Measurements from ENCODE around the gene GREB1.

The GREB1 gene

GRCh38 chr2:11612553-11613215 lies 78.8 kb downstream of the GREB1 start:
- DNase-seq, result no peak

- no peak for DNase-seq
Observed at GRCh38 chr2:11613297-11613696, 79.5 kb downstream of the GREB1 start.

GRCh38 chr2:11615209-11615608 lies 81.4 kb downstream of the GREB1 start:
- DNase-seq, result no peak

- no peak for DNase-seq
Observed at GRCh38 chr2:11616097-11616687, 82.3 kb downstream of the GREB1 start.

GRCh38 chr2:11616851-11617415 lies 83.1 kb downstream of the GREB1 start:
- no peak for DNase-seq

- DNase-seq, result no peak
Observed at GRCh38 chr2:11617527-11617926, 83.7 kb downstream of the GREB1 start.

- DNase-seq, result no peak
Observed at GRCh38 chr2:11617984-11618707, 84.3 kb downstream of the GREB1 start.

GRCh38 chr2:11618708-11619062 lies 84.8 kb downstream of the GREB1 start:
- no peak for DNase-seq

- DNase-seq, result no peak
Observed at GRCh38 chr2:11621410-11621809, 87.6 kb downstream of the GREB1 start.

- no peak for DNase-seq
Observed at GRCh38 chr2:11622611-11623010, 88.8 kb downstream of the GREB1 start.

- no peak for DNase-seq
Observed at GRCh38 chr2:11624893-11625292, 91.0 kb downstream of the GREB1 start.

GRCh38 chr2:11625671-11626070 lies 91.8 kb downstream of the GREB1 start:
- no peak for DNase-seq

GRCh38 chr2:11628675-11629074 lies 94.8 kb downstream of the GREB1 start:
- no peak for DNase-seq

- no peak for DNase-seq
Observed at GRCh38 chr2:11629215-11629614, 95.4 kb downstream of the GREB1 start.

- no peak for DNase-seq
Observed at GRCh38 chr2:11629851-11630250, 96.0 kb downstream of the GREB1 start.

- DNase-seq, result no peak
Observed at GRCh38 chr2:11630855-11631254, 97.0 kb downstream of the GREB1 start.

- no peak for DNase-seq
Observed at GRCh38 chr2:11631462-11631861, 97.6 kb downstream of the GREB1 start.

- no peak for DNase-seq
Observed at GRCh38 chr2:11633923-11634478, 100.2 kb downstream of the GREB1 start.

- DNase-seq, result no peak
Observed at GRCh38 chr2:11634584-11634983, 100.7 kb downstream of the GREB1 start.

- no peak for DNase-seq
Observed at GRCh38 chr2:11635141-11635540, 101.3 kb downstream of the GREB1 start.

- no peak for DNase-seq
Observed at GRCh38 chr2:11636593-11637295, 102.9 kb downstream of the GREB1 start.

GRCh38 chr2:11637546-11637945 lies 103.7 kb downstream of the GREB1 start:
- no peak for DNase-seq

- DNase-seq, result no peak
Observed at GRCh38 chr2:11639503-11639902, 105.7 kb downstream of the GREB1 start.
